OCI-LY7 (cell line): Measurements from ENCODE around the gene DDRGK1. TPM values are rescaled to one million over a fixed set of nuclear protein-coding genes. Genes with fewer than 3 reads are reported as not detected.

Source experiments
- BruUV-seq: library from RNA; stranded (reverse); fragments of 400-500 nt; replicated peaks from 2 replicates; lab custom pipeline; 2021; lab: Mats Ljungman, UMichigan
- CTCF ChIA-PET: fragments of 300-600 bp; sonication (Branson Sonifier 250); formaldehyde crosslinking; loops from one replicate; lab custom pipeline; 2022; ENCODE audit warnings: antibody characterized with exemption; ENCODE audit not compliant: unreplicated experiment; lab: Charles Lee
- POLR2A ChIA-PET: fragments of 300-600 bp; sonication (Branson Sonifier 250); formaldehyde crosslinking; loops from one replicate; lab custom pipeline; 2022; ENCODE audit warnings: antibody characterized with exemption; lab: Charles Lee
- DNase-seq: peaks from one replicate; pipeline ENCODE4 v3.0.0-alpha.2; 2015; ENCODE audit warnings: low spot score
- H2AFZ ChIP-seq: fragments of 200-600 bp; sonication (generic), shearing (Covaris generic); 2 replicates; pipeline ENCODE4 v1.6.1; 2014; ENCODE audit warnings: mild to moderate bottlenecking, antibody characterized with exemption, low read length, moderate library complexity
- H3K27ac ChIP-seq: fragments of 200-600 bp; sonication (generic); 2 replicates; pipeline ENCODE4 v1.5.1; 2014; ENCODE audit warnings: mixed run types, low read depth, mild to moderate bottlenecking, moderate library complexity, low read length, inconsistent platforms; ENCODE audit not compliant: poor library complexity, severe bottlenecking
- H3K36me3 ChIP-seq: fragments of 200-600 bp; sonication (generic); 2 replicates; pipeline ENCODE4 v1.6.1; 2014; ENCODE audit warnings: mild to moderate bottlenecking, antibody characterized with exemption, low read length, moderate library complexity, mixed read lengths; ENCODE audit not compliant: insufficient read depth
- H3K4me1 ChIP-seq: fragments of 200-600 bp; sonication (generic); 2 replicates; pipeline ENCODE4 v1.5.1; 2014; ENCODE audit warnings: mild to moderate bottlenecking, low read length; ENCODE audit not compliant: insufficient read depth, poor library complexity, severe bottlenecking
- H3K4me2 ChIP-seq: fragments of 200-600 bp; sonication (generic); 2 replicates; pipeline ENCODE4 v1.6.1; 2014; ENCODE audit warnings: mild to moderate bottlenecking, low read length
- H3K4me3 ChIP-seq: fragments of 200-600 bp; sonication (generic); 2 replicates; pipeline ENCODE4 v1.5.1; 2014; ENCODE audit warnings: mild to moderate bottlenecking, low read depth, low read length; ENCODE audit not compliant: poor library complexity, severe bottlenecking
- H3K79me2 ChIP-seq: fragments of 200-600 bp; sonication (generic); 2 replicates; pipeline ENCODE4 v1.6.1; 2016; ENCODE audit warnings: low read depth, mild to moderate bottlenecking, low read length, moderate library complexity, mixed read lengths; ENCODE audit not compliant: insufficient read depth
- H3K9me2 ChIP-seq: fragments of 200-600 bp; sonication (generic); 2 replicates; pipeline ENCODE4 v1.6.1; 2016; ENCODE audit warnings: mild to moderate bottlenecking, low read length, mixed read lengths; ENCODE audit not compliant: insufficient read depth
- H3K9me3 ChIP-seq: fragments of 200-600 bp; sonication (generic); 2 replicates; pipeline ENCODE4 v1.6.1; 2014; ENCODE audit warnings: mild to moderate bottlenecking, mixed run types, low read length, mixed read lengths
- H4K20me1 ChIP-seq: fragments of 200-600 bp; sonication (generic); 2 replicates; pipeline ENCODE4 v1.6.1; 2014; ENCODE audit warnings: mild to moderate bottlenecking, antibody characterized with exemption, low read length, moderate library complexity, mixed read lengths; ENCODE audit not compliant: insufficient read depth
- EZH2phosphoT487 ChIP-seq: fragments of 200-600 bp; sonication (generic); IDR thresholded peaks from 2 replicates; pipeline ENCODE4 v1.6.1; 2018; ENCODE audit warnings: low read depth, borderline replicate concordance, mild to moderate bottlenecking, mixed run types, antibody characterized with exemption, low read length, moderate library complexity, mixed read lengths
- intact Hi-C: fragments of 100-400 bp; cut with micrococcal nuclease; formaldehyde crosslinking; loops from one replicate; pipeline ENCODE4 v1.10.0; 2022; ENCODE audit not compliant: unreplicated experiment
- total RNA-seq, 2 experiments: library from RNA; depleted of rRNA in 1 of 2; stranded (reverse); fragments of >200 nt in 1 of 2; shearing (Covaris generic) in 1 of 2; gene quantifications; 2 replicates each; pipeline ENCODE4 v1.2.3, GENCODE V29; 2014 to 2022
- TF ChIP-seq, protein P1 (sequence below): fragments of 200-600 bp; sonication (generic); conservative IDR thresholded peaks from 2 replicates; pipeline ENCODE4 v1.5.1; 2014; ENCODE audit warnings: mild to moderate bottlenecking, antibody characterized with exemption, low read length, moderate library complexity, mixed read lengths

Gene DDRGK1
- total RNA-seq, 2 experiments from 2014 or later = 37.7 to 55.0 TPM

DNA sequence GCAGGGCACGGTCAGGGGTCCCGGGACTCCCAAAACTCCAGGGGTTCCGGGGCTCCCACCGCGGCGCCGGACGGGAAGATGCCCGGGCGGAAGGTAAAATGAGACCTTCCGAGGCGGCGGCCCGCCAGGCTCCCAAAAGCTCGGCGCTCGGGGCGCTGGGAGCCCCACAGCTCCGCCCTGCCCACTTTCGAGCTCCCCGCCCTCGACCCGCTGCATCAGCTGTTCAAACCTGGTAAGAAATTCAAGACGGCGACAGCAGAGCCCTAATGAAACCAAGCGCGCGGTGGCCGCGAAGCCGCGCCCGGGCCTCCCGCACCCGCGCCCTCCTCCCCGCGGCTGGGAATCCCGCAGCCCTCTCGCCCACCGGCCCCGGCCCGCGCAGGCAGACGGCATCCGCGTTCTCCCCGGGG is 34.1 kb upstream of the DDRGK1 start:
- intact Hi-C loops = no loop called here
- H3K9me3 ChIP-seq = no peaks in the 10 kb centered on the region
- TF ChIP-seq EZH2phosphoT487 = no peak
- TF ChIP-seq, protein P1, sequence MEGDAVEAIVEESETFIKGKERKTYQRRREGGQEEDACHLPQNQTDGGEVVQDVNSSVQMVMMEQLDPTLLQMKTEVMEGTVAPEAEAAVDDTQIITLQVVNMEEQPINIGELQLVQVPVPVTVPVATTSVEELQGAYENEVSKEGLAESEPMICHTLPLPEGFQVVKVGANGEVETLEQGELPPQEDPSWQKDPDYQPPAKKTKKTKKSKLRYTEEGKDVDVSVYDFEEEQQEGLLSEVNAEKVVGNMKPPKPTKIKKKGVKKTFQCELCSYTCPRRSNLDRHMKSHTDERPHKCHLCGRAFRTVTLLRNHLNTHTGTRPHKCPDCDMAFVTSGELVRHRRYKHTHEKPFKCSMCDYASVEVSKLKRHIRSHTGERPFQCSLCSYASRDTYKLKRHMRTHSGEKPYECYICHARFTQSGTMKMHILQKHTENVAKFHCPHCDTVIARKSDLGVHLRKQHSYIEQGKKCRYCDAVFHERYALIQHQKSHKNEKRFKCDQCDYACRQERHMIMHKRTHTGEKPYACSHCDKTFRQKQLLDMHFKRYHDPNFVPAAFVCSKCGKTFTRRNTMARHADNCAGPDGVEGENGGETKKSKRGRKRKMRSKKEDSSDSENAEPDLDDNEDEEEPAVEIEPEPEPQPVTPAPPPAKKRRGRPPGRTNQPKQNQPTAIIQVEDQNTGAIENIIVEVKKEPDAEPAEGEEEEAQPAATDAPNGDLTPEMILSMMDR = no peak
- peak overlapping the region; percentile 63 for H2AFZ ChIP-seq
- H3K9me2 ChIP-seq = no peaks in the 10 kb centered on the region
- H3K4me3 ChIP-seq = peak overlapping the region; percentile 73
- no peaks in the 10 kb centered on the region for H3K79me2 ChIP-seq
- BruUV-seq = no TSS peak
- ChIA-PET POLR2A (no interaction called here), CTCF (no interaction called here)
- H3K4me1 ChIP-seq = peaks cover 11% of the 10 kb centered on the region
- H3K36me3 ChIP-seq = peaks cover 2% of the 10 kb centered on the region; the same call in 1 of the 2 replicates
- peak; percentile 53 for DNase-seq
- no peak overlapping the region for H3K27ac ChIP-seq
- peak overlapping the region; percentile 92 for H3K4me2 ChIP-seq
- no peaks in the 10 kb centered on the region for H4K20me1 ChIP-seq

DNA sequence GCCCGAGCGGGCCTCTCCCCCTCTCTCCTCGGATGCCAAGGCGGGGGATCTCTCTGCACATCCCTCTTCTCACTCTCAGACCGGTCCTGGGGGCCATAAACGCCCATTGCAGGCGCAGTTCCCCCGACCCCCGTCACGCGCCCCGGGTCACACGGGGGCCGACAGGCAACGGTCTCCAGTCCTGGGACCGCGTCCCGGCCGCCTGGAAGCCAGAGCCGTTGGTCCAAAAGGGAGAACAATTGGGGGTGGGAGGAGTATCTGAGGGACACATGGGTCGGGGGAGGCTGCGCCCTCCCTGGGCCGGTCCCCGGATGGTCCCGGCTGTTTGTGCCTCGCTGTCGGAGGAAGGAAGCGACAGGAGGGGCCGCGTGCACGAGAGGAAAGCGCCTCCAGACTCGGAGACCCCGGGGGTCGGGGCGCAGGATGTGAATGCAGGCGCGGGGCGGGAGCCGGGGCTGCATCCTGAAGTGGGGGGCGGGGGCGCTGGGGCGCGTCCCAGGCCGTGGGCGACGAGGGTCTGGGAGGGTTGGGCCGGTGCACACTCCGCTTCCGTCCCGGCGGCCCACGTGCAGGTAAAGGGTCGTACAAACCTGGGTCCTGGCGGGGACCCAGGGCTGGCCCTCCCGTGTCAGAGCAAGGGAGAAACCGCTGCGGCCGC is 33.6 kb upstream of the DDRGK1 start:
- Histone ChIP-seq H3K27ac (no peak overlapping the region), H2AFZ (peak overlapping the region; percentile 63), H3K9me2 (no peaks in the 10 kb centered on the region), H3K36me3 (peaks cover 5% of the 10 kb centered on the region; the same call in 1 of the 2 replicates), H3K4me3 (peak overlapping the region; percentile 73), H3K9me3 (no peaks in the 10 kb centered on the region), H3K79me2 (no peaks in the 10 kb centered on the region), H3K4me2 (peak overlapping the region; percentile 92), H4K20me1 (no peaks in the 10 kb centered on the region), H3K4me1 (peaks cover 11% of the 10 kb centered on the region)
- ChIA-PET POLR2A (interaction anchor here (1.0 kb wide), 1 partner anchor 156 kb away, joined by 3 read pairs; no protein-coding TSS in a partner anchor), CTCF (no interaction called here)
- intact Hi-C loops = no loop called here
- TSS peak; percentile 73 for BruUV-seq
- peak; percentile 33 for DNase-seq
- no peak for TF ChIP-seq EZH2phosphoT487
- TF ChIP-seq, protein P1 = no peak
